Esophagus squamous epithelium (tissue), 4 donors: Measurements from ENCODE around the gene TEX51.

Experiments used
- CTCF ChIP-seq, 6 experiments: fragments of 450-650 bp in 4 of 6; fragments of 200-600 bp in 2 of 6; sonication (generic) in 2 of 6; IDR thresholded peaks; one replicate each; pipeline ENCODE4 v1.5.1; 2016 to 2019; ENCODE audit warnings: antibody characterized with exemption in 6 of 6, mild to moderate bottlenecking in 4 of 6, moderate library complexity in 4 of 6
- POLR2A ChIP-seq, 4 donors: fragments of 450-650 bp; IDR thresholded peaks; one replicate each; pipeline ENCODE4 v1.6.1; 2017; ENCODE audit warnings: antibody characterized with exemption in 4 of 4, mild to moderate bottlenecking in 4 of 4, moderate library complexity in 3 of 4

GRCh38 chr2:126852361-126852760 is 46.3 kb upstream of the TEX51 start:
- TF ChIP-seq CTCF (IDR thresholded peaks at IDR 0.05): no peak
- TF ChIP-seq POLR2A (IDR thresholded peaks at IDR 0.05): no peak
